Measurements from ENCODE around the gene ADAM23. TPM values are rescaled to one million over a fixed set of nuclear protein-coding genes. Genes with fewer than 3 reads are reported as not detected.

The ADAM23 gene
- total and polyA plus RNA-seq, 5 experiments from 2014 or later = 0.10 to 0.30 TPM; not detected in 3

DNA sequence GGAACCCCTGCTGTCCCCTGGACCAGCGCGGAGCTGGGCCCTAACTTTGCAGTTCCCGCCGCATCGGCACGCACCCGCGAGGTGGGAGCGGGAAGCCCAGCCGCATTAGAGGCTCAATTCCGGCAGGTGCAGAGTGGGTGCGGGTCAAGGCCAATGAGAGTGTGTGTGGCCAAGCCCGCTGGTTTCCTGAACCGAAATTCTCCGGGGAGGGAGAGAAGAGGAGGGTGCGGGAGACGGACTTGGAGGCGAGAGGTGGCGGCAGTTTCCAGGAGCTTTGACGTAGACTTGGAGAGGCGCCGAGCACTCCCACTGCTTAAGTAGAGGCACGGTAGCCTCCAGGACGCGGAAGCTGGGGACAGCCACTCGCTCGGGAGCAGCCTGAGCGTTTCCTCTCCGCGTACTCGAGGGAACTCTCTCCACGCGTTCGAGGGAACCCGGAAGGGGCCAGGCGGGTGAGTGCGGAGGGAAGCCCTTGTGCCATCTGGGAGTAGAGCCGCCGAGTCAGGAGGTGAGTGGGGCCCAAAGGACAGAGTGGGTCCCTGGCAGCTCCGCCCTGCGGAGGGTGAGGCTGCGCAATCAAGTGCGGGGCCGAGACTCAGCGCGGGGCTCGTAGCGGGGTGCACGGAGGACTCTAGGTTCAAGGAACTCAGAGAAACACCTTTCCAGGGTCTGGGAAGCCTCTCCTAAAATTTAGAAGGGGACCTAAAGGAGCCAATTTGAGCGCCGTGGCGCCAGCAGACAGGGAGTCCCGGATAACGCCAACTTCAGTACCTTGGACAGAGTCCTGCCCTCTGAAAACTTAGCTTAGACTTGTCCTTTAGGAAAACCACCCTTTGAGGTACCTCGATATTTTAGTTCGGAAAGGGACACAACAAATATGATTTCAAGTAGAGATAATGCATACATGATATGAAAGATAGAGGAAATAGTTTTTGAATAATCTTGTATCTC, 199.0 kb downstream of the ADAM23 start, which contains the start of gene FAM237A:
Gene FAM237A, plus strand, starts transcription at position 413 of the 951 bp plus-strand sequence. CDS start 1,750 bp downstream, outside the sequence.
- DNase-seq (peak in 2 of 10 donors; percentile 1 to 2), ATAC-seq (no peak)
- Mint-ChIP-seq H3K27me3 (peaks cover 10 to 34% (median 20%) of the 10 kb centered on the region in 5 donors), H3K9me3 (peaks cover 0 to 3% (median 0%) of the 10 kb centered on the region in 9 donors), H3K4me1 (no peaks in the 10 kb centered on the region), H3K27ac (no peak within 1 kb of the TSS), H3K36me3 (no peaks in the 10 kb centered on the region), H3K4me3 (no peak within 1 kb of the TSS)
- POLR2A ChIA-PET = no interaction called here

DNA sequence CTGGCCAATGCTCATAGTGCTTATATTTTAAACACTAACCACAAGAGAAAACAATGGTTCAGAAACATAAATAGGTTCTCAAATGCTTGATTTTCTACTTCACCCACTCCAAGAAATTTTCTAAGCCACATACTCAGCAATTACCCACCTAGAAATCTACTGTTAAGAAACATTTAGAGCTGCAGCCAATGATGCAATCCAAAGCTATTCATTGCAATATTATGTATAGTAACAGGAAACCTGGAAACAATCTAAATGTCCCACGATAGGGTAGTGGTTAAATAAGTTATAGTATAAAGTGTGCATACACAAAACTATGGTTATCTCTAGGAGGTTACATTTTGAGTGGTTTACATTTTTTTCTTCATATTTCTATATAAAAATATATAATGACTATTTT, 204.7 kb downstream of the ADAM23 start:
- no peak overlapping the region for H3K4me3 Mint-ChIP-seq
- no peak for DNase-seq
- POLR2A ChIA-PET = no interaction called here

DNA sequence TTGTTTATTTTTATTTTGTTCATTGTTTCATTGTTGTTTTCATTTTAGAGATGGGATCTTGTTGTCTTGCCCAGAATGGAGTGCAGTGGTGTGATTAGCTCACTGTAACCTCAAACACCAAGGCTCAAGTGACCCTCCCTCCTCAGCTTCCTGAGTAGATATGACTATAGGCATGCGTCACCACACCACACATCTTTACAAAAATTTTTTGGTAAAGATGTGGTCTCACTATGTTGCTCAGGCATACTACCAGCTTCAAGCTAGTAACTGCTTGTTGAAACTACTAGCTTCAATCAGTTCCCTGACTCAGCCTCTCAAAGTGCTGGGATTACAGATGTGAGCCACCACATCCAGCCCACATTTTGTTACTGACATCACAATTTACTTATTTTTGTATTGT, 213.8 kb downstream of the ADAM23 start:
- Mint-ChIP-seq H3K9me3 (peaks cover 5 to 15% (median 13%) of the 10 kb centered on the region in 9 donors), H3K4me1 (no peaks in the 10 kb centered on the region), H3K36me3 (peaks cover 0 to 12% (median 0%) of the 10 kb centered on the region in 3 donors), H3K4me3 (no peak overlapping the region), H3K27me3 (peaks cover 2 to 25% (median 6%) of the 10 kb centered on the region in 5 donors), H3K27ac (no peak overlapping the region)
- POLR2A ChIA-PET = no interaction called here
- DNase-seq (no peak), ATAC-seq (no peak)

More for the DNA sequence above, 204.7 kb downstream of the ADAM23 start:
- Mint-ChIP-seq H3K9me3 (peaks cover 0 to 2% (median 0%) of the 10 kb centered on the region in 9 donors), H3K36me3 (no peaks in the 10 kb centered on the region), H3K27me3 (peaks cover 5 to 20% (median 12%) of the 10 kb centered on the region in 5 donors), H3K4me1 (no peaks in the 10 kb centered on the region), H3K27ac (no peak overlapping the region)
- ATAC-seq = no peak

DNA sequence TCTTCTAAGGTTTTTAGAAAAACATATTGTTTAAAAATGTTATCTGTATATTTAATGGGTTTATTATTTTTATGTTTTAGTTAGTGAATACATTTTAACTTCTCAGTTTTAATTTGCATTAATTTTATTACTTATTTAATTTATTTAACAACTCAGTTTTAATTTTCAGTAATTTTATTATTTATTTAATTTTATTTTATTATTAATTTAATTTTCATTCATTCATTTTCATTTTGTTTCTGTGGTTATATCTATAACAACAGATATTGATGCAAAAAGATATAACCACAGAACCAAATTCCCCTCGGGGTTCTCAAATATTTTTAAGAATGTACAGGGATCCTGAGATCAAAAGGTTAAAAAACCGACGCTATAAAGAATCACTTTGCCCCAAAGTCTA, 221.9 kb downstream of the ADAM23 start:
- no peak for ATAC-seq
- H3K9me3 Mint-ChIP-seq = peaks cover 0 to 2% (median 0%) of the 10 kb centered on the region in 9 donors
- POLR2A ChIA-PET = no interaction called here
- no peak overlapping the region for H3K27ac Mint-ChIP-seq
- no peak for DNase-seq
- H3K27me3 Mint-ChIP-seq = peaks cover 8 to 29% (median 11%) of the 10 kb centered on the region in 5 donors
- H3K4me1 Mint-ChIP-seq = no peaks in the 10 kb centered on the region
- H3K36me3 Mint-ChIP-seq = no peaks in the 10 kb centered on the region
- H3K4me3 Mint-ChIP-seq = no peak overlapping the region

Other genes starting within 250 kb of the ADAM23 start
- 10 to 100 TPM; 15.4 to 15.8 TPM for gene ZDBF2, start 168.9 kb upstream of the ADAM23 start, total RNA-seq
- 1 to 10 TPM; 2.7 to 5.2 (median 3.3) TPM for gene ZDBF2, start 168.9 kb upstream of the ADAM23 start, polyA plus RNA-seq
- not detected for gene FAM237A, start 199.0 kb downstream of the ADAM23 start, total RNA-seq
- gene FAM237A, start 199.0 kb downstream of the ADAM23 start, polyA plus RNA-seq = not detected